PFSK-1 (cell line): ENCODE data around the gene JMJD4.

Experiments used
- FOXP2 ChIP-seq: optimal IDR thresholded peaks from 2 replicates; pipeline ENCODE3; 2011; ENCODE audit warnings: borderline replicate concordance, control low read depth, inconsistent platforms; ENCODE audit not compliant: insufficient read depth; ENCODE audit errors: extremely low read length, extremely low read depth
- POLR2AphosphoS5 ChIP-seq: IDR thresholded peaks from 2 replicates; pipeline ENCODE4 v1.6.1; 2012; ENCODE audit warnings: low read depth, mild to moderate bottlenecking, control low read depth, low read length, moderate library complexity
- SIN3A ChIP-seq: IDR thresholded peaks from 2 replicates; pipeline ENCODE4 v1.6.1; 2012; ENCODE audit warnings: mild to moderate bottlenecking, low read length, moderate library complexity, borderline replicate concordance; ENCODE audit not compliant: insufficient read depth
- TAF1 ChIP-seq: IDR thresholded peaks from 2 replicates; pipeline ENCODE4 v1.6.1; 2012; ENCODE audit warnings: low read length, control low read depth, borderline replicate concordance; ENCODE audit not compliant: insufficient read depth
- TF ChIP-seq, protein P1 (sequence below), 2 experiments: IDR thresholded peaks; 2 replicates each; pipeline versions ENCODE4 v1.6.1 to v1.8.0; 2011 to 2012; ENCODE audit warnings: low read depth in 2 of 2, low read length in 2 of 2, control low read depth in 1 of 2, inconsistent platforms in 1 of 2, mild to moderate bottlenecking in 1 of 2, moderate library complexity in 1 of 2; ENCODE audit not compliant: insufficient read depth in 1 of 2

GRCh38 chr1:227748496-227749182 lies 13.5 kb upstream of the JMJD4 start:
- TF ChIP-seq POLR2AphosphoS5: no peak
- TF ChIP-seq, protein P1, sequence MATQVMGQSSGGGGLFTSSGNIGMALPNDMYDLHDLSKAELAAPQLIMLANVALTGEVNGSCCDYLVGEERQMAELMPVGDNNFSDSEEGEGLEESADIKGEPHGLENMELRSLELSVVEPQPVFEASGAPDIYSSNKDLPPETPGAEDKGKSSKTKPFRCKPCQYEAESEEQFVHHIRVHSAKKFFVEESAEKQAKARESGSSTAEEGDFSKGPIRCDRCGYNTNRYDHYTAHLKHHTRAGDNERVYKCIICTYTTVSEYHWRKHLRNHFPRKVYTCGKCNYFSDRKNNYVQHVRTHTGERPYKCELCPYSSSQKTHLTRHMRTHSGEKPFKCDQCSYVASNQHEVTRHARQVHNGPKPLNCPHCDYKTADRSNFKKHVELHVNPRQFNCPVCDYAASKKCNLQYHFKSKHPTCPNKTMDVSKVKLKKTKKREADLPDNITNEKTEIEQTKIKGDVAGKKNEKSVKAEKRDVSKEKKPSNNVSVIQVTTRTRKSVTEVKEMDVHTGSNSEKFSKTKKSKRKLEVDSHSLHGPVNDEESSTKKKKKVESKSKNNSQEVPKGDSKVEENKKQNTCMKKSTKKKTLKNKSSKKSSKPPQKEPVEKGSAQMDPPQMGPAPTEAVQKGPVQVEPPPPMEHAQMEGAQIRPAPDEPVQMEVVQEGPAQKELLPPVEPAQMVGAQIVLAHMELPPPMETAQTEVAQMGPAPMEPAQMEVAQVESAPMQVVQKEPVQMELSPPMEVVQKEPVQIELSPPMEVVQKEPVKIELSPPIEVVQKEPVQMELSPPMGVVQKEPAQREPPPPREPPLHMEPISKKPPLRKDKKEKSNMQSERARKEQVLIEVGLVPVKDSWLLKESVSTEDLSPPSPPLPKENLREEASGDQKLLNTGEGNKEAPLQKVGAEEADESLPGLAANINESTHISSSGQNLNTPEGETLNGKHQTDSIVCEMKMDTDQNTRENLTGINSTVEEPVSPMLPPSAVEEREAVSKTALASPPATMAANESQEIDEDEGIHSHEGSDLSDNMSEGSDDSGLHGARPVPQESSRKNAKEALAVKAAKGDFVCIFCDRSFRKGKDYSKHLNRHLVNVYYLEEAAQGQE (IDR thresholded peaks at IDR 0.05; ENCODE audit: insufficient read depth in 1 of 2, low read depth in 2 of 2, low read length in 2 of 2): no peak
- no peak for TF ChIP-seq FOXP2
- TF ChIP-seq SIN3A: no peak
- no peak for TF ChIP-seq TAF1
